NOMO-1 (cell line): ENCODE data around the gene ETS1.
"Not testable (repeated sequence)": the region's sequence is repeated elsewhere in the genome, so short reads cannot be mapped to it uniquely, and the experiment has no call there.

ENCODE experiments used
- DNase-seq, 2 experiments: peaks; one replicate each; lab custom pipeline; 2025; ENCODE audit not compliant: unreplicated experiment in 2 of 2; lab: John Stamatoyannopoulos, UW

Gene ETS1

GRCh38 chr11:128451652-128452470 is 135.5 kb downstream of the ETS1 start:
- DNase-seq, result no peak

GRCh38 chr11:128450882-128451651 is 136.3 kb downstream of the ETS1 start:
- DNase-seq, result no peak

GRCh38 chr11:128450425-128450824 is 136.9 kb downstream of the ETS1 start:
- not testable (repeated sequence) for DNase-seq

- no peak for DNase-seq
Observed at GRCh38 chr11:128448981-128449713, 138.2 kb downstream of the ETS1 start.

GRCh38 chr11:128448200-128448886 is 139.0 kb downstream of the ETS1 start:
- no peak for DNase-seq

- DNase-seq, result no peak
Observed at GRCh38 chr11:128447233-128447632, 140.1 kb downstream of the ETS1 start.

- not testable (repeated sequence) for DNase-seq
Observed at GRCh38 chr11:128445921-128446320, 141.4 kb downstream of the ETS1 start.

- DNase-seq, result no peak
Observed at GRCh38 chr11:128437136-128437535, 150.2 kb downstream of the ETS1 start.

- DNase-seq, result no peak
Observed at GRCh38 chr11:128434818-128435217, 152.5 kb downstream of the ETS1 start.

GRCh38 chr11:128434411-128434810 is 152.9 kb downstream of the ETS1 start:
- no peak for DNase-seq

- no peak for DNase-seq
Observed at GRCh38 chr11:128432926-128433325, 154.4 kb downstream of the ETS1 start.

GRCh38 chr11:128431931-128432330 is 155.4 kb downstream of the ETS1 start:
- DNase-seq, result no peak

- DNase-seq, result no peak
Observed at GRCh38 chr11:128428935-128429334, 158.4 kb downstream of the ETS1 start.

GRCh38 chr11:128424851-128425285 is 162.5 kb downstream of the ETS1 start:
- DNase-seq, result no peak

- DNase-seq, result no peak
Observed at GRCh38 chr11:128424271-128424711, 163.1 kb downstream of the ETS1 start.

GRCh38 chr11:128422576-128423370 is 164.6 kb downstream of the ETS1 start:
- DNase-seq, result no peak

GRCh38 chr11:128421577-128422330 is 165.6 kb downstream of the ETS1 start:
- no peak for DNase-seq

GRCh38 chr11:128420951-128421350 is 166.4 kb downstream of the ETS1 start:
- DNase-seq, result no peak

- no peak for DNase-seq
Observed at GRCh38 chr11:128420265-128420664, 167.1 kb downstream of the ETS1 start.
